Ammon's horn (tissue), 1 donor: Measurements from ENCODE around the gene SLC35G2.
"Not testable (repeated sequence)": the region's sequence is repeated elsewhere in the genome, so short reads cannot be mapped to it uniquely, and the experiment has no call there.

Experiments
- DNase-seq: peaks from one replicate; pipeline ENCODE4 v3.0.0-alpha.2; 2016; ENCODE audit warnings: low spot score

The SLC35G2 gene

GRCh38 chr3:136835089-136835812 is 16.3 kb downstream of the SLC35G2 start:
- no peak for DNase-seq

- DNase-seq = no peak
These were observed 17.0 kb downstream of the SLC35G2 start for GRCh38 chr3:136835813-136836510.

DNA sequence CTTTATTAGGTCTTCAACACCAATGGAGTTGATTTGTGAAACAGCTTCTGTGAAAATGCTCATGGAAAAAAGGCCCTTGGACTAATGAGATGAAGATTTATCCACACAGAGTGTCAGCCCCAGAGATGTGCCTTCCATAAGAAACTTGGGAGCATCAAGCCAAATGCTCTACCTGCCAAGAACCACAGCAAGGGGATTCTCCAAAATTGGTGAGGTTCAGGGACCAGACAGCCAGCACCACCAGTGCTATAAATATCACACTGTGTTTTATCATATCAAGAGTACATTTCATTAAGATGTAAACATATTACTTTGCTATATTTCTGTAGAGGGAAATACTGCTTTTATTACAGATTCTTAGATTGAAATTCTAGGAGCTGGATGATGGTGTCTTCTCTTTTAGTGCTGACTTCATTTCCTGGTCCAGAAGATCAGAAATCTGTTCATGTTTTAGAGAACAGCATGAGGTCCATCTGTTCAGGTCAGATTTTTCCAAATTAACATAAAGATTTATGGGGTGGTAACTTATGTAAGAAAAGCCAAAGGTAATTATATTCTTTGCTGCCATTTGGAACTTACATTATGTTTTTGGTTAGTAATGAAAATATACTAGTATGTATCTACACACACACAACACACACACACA is 17.7 kb downstream of the SLC35G2 start:
- DNase-seq = no peak

GRCh38 chr3:136838641-136839555 is 20.0 kb downstream of the SLC35G2 start:
- peak; percentile 34 for DNase-seq

DNA sequence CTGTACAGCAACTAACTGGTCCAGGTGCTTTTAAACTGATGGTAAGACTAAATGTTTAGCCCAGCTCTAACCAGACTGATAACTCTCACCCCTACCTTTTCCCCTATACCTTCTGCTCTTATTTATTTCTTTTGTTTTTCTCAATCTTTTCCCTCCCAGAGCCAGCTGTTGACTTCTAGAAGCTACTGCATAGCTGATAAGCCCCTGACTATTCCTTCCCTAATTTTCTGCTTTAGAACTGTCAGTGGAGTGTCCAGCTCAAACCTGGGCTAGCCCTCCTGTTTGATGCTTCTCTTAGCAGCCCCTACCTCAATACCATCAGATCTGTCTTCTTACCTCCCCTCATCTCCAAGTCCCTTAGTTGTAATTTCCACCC is 20.6 kb downstream of the SLC35G2 start:
- no peak for DNase-seq

- DNase-seq = no peak
These were observed 21.3 kb downstream of the SLC35G2 start for GRCh38 chr3:136840252-136840651.

DNA sequence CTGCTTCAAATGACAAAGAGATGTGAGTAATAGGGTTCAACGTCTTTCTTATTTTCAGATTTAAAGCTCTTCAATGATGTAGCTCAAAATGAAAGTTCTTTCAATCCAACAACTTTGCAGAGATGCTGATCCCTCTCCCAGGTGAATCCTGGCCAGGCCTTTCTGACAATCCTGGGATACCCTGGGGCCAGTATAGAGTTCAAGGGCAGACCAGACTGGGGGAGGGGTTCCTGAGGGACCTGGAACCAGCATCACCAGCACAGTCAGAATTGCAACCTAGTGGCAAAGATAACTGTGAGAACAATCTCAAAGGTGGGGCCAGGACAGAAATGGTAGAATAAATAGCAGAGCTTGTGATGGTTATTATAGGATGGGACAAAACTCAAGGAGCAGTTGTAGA is 23.4 kb downstream of the SLC35G2 start:
- DNase-seq = no peak

- DNase-seq = no peak
These were observed 25.8 kb downstream of the SLC35G2 start for GRCh38 chr3:136844724-136845123.

GRCh38 chr3:136852180-136852579 is 33.3 kb downstream of the SLC35G2 start:
- DNase-seq = no peak

- peak; percentile 35 for DNase-seq
These were observed 37.7 kb downstream of the SLC35G2 start for GRCh38 chr3:136856665-136857064.

DNA sequence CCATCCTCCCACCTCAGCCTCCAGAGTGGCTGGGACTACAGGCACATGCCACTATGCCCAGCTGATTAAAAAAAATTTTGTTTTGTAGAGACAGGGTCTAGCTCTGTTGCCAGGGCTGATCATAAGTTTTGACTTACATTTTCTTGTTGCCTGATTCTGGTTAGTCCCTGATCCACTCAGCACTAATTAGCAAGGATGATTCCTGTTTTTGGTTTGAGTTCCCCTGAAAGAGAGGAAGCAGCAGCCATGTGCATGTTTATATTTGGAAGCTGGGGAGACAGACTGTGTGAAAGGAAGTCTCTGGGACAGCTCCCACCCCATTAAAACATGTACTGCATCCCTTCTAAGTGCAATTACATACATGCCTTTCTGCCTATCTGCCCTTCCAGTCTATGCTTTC is 39.5 kb downstream of the SLC35G2 start:
- DNase-seq = peak; percentile 59

- no peak for DNase-seq
These were observed 41.6 kb downstream of the SLC35G2 start for GRCh38 chr3:136860541-136860940.

DNA sequence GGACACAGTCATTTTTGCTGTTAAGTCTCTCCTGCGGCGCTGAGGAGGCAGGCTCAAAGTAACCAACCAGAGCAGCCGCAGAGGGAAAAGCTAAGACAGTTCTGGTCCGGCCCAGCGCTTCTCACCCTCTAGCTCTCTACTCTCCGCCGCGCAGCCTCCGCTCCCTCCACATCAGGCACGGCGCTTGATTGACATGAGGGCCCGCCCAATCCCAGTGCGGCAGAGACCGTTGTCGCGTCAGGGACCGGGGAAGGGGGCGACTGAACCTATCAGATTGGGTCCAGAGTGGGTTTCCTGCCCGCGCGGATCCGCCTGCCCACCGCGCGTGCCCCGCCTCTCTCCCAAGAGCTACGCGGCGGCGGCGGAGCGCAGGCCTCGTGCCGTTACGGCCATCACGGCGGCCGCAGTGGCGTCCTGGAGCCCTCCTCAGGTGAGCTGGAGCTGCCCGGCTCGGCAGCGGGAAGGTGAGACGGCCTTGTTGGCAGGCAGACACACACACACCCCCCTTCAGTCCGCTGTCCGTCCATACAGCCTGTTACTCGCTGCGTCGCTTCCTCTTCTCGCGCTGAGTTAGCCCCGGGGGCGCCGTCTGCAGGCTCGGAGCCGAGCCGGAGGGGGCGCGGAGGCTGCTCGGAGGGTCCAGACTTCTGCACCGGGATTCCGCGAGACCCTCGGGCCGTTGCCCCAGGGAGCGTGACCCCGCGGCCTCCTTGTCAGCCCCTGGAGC is 43.1 kb downstream of the SLC35G2 start, which contains the start of gene NCK1:
NCK1 (plus strand) TSS at position 319 of the 727 bp plus-strand sequence. CDS start 65,794 bp downstream, outside the sequence.
- DNase-seq = peak; percentile 99

GRCh38 chr3:136862617-136863322 is 43.8 kb downstream of the SLC35G2 start:
- DNase-seq = peak; percentile 47

DNA sequence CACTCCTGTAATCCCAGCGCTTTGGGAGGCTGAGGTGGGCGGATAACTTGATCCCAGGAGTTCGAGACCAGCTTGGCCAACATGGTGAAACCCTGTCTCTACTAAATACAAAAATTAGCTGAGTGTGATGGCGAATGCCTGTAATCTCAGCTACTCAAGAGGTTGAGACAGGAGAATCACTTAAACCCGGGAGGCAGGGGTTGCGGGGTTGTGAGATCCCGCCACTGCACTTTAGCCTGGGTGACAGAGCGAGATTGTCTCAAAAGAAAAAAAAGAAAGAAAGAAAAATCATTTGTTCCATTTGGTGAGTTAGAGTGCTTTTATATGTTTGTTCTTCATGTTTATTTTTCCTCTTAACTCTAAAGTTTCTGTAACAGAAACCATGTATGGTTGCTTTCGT is 50.4 kb downstream of the SLC35G2 start:
- no peak for DNase-seq

DNA sequence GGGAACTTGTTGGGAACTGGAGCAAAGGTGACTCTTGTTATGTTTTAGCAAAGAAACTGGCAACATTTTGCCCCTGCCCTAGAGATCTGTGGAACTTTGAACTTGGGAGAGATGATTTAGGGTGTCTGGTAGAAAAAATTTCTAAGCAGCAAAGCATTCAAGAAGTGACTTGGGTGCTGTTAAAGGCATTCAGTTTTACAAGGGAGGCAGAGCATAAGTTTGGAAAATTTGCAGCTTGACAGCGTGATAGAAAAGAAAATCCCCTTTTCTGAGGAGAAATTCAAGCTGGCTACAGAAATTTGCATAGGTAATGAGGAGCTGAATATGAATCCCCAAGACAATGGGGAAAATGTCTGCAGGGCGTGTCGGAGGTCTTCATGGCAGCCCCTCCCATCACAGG is 53.3 kb downstream of the SLC35G2 start:
- not testable (repeated sequence) for DNase-seq

DNA sequence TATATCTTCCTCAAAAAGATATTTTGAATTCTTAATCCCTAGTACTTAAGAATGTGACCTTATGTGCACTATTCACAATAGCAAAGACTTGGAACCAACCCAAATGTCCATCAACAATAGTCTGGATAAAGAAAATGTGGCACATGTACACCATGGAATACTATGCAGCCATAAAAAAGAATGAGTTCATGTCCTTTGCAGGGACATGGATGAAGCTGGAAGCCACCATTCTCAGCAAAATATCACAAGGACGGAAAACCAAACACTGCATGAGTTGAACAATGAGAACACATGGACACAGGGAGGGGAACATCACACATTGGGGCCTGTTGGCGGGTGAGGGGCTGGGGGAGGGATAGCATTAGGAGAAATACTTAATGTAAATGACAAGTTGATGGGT is 60.6 kb downstream of the SLC35G2 start:
- DNase-seq = not testable (repeated sequence)

DNA sequence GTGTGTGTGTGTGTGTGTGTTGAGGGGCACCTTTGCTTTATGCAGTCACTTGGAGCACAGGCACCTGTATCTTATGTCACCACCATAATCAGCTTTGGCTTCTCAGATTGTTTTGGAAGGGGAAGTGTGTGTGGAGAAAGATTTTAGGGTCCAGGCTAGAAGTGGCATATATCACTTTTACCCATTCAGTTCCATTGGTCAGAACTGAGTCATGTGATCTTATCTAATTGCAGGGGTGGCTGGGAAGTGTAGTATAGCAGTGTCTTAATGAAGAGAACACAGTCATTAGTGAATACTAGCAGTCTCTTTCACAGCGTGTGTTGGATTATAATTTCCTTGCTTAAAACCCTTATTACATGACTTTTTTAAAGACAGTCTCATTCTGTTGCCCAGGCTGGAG is 63.6 kb downstream of the SLC35G2 start:
- no peak for DNase-seq

DNA sequence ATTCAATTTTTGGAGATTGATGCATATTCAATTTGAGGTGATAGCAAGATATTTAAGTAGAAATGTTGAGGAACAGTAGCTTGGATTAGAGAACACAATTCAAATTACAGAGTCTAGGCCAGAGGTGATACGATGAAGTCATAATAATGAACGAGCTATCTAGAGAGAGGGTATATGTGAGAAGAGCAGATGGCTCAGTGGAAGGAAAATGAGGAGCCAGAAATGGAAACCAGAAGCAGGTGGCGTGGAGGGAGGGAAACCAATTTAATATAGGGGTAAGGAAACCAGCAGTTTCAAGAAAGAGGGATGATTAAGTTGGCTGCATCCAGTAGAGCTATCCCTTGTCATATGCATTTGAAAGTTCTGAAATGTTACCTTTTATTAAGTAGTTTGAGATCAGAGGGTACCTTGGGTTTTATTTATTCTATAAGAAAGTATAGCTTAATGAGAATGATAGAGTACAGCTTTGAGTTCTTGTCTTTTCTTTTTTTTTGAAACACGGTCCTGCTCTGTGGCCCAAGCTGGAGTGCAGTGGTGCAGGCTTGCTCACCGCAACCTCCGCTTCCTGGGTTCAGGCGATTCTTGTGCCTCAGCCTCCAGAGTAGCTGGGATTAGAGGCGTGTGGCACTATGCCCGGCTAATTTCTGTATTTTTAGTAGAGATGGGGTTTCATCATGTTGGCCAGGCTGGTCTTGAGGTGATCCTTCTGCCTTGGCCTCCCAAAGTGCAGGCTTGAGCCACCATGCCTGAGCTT is 65.2 kb downstream of the SLC35G2 start:
- DNase-seq = no peak
